D721Med (cell line): ENCODE results near the gene CARD19.

Source experiments
- DNase-seq: peaks from one replicate; pipeline ENCODE4 v3.0.0; 2011; ENCODE audit warnings: low spot score; ENCODE audit not compliant: insufficient read length
- FAIRE-seq: peaks from 2 replicates; lab custom pipeline; 2011; peaks lifted over from hg19 to GRCh38; lab: Jason Lieb, UNC
- TF ChIP-seq, protein P1 (sequence below): IDR thresholded peaks from 2 replicates; pipeline ENCODE4 v1.5.1; 2012; ENCODE audit warnings: mild to moderate bottlenecking, control low read depth; ENCODE audit not compliant: insufficient read depth; ENCODE audit errors: missing control alignments

CARD19 gene

DNA sequence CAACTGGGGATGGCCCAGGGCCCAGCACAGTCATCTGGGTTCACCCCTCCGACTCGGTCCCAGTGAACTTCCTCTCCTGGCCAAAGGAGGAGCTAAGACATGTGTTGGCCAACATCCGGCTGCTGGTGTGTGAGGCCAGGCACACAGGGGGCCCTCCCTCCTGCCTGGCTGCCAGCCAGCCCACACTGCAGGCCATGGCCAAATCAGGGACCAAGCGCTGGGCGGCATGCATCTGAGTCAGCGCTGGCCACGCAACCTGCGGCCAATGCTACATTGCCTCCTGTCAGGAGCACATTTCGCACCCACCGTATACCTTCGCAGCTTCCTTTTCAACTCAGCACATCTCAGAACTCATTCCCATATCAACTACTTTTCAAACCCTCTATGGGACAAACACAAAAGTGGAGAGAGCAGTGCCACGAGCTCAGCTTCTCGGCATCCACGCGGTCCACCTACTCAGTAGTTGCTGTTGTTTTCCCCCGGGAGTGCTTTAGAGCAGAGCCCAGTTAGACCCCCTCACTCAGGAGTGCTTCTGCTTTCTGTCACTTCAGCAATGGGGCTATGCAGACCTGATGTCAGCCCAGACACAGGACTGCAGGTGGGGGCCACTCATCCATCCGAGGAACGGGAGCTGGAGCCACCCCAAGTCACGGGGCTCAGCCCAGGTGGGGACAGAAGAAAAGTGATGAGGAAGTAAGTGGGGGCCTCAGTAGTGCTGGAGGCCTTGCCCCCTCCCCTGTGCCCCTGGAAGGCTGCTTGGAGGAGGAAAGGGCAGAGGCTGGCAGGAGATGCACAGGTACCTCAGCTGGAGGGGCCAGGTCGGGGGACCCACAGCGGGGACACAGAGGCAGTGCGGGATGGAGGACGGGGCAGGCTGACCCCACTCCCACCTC lies 24.2 kb downstream of the CARD19 start:
- FAIRE-seq (no peak), DNase-seq (peak; percentile 15)
- TF ChIP-seq, protein P1, sequence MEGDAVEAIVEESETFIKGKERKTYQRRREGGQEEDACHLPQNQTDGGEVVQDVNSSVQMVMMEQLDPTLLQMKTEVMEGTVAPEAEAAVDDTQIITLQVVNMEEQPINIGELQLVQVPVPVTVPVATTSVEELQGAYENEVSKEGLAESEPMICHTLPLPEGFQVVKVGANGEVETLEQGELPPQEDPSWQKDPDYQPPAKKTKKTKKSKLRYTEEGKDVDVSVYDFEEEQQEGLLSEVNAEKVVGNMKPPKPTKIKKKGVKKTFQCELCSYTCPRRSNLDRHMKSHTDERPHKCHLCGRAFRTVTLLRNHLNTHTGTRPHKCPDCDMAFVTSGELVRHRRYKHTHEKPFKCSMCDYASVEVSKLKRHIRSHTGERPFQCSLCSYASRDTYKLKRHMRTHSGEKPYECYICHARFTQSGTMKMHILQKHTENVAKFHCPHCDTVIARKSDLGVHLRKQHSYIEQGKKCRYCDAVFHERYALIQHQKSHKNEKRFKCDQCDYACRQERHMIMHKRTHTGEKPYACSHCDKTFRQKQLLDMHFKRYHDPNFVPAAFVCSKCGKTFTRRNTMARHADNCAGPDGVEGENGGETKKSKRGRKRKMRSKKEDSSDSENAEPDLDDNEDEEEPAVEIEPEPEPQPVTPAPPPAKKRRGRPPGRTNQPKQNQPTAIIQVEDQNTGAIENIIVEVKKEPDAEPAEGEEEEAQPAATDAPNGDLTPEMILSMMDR, result no peak

DNA sequence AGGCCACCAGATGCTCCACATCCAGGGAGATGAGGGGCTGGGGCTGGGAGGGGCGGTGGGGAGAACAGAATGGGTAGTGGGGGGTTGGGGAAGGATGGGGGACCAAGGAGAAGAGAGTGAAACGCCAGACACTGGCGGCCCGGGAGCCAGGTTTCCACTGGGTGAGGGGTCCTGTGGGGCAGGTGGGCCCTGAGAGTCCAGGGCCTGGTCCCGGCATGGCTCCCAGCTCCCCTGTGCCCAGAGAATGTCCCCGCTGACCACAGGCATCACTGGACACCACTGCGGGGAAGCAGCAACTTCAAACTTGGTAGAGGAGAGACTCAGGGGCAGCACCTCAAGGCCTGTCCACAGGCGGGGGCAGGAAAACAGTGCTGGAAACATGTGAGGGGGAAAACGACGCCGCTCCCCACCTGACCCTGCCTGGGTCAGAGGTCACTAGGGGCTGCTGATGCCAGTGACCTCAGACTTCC lies 24.9 kb downstream of the CARD19 start:
- DNase-seq, result peak; percentile 12
- FAIRE-seq, result no peak
- TF ChIP-seq, protein P1, result no peak

DNA sequence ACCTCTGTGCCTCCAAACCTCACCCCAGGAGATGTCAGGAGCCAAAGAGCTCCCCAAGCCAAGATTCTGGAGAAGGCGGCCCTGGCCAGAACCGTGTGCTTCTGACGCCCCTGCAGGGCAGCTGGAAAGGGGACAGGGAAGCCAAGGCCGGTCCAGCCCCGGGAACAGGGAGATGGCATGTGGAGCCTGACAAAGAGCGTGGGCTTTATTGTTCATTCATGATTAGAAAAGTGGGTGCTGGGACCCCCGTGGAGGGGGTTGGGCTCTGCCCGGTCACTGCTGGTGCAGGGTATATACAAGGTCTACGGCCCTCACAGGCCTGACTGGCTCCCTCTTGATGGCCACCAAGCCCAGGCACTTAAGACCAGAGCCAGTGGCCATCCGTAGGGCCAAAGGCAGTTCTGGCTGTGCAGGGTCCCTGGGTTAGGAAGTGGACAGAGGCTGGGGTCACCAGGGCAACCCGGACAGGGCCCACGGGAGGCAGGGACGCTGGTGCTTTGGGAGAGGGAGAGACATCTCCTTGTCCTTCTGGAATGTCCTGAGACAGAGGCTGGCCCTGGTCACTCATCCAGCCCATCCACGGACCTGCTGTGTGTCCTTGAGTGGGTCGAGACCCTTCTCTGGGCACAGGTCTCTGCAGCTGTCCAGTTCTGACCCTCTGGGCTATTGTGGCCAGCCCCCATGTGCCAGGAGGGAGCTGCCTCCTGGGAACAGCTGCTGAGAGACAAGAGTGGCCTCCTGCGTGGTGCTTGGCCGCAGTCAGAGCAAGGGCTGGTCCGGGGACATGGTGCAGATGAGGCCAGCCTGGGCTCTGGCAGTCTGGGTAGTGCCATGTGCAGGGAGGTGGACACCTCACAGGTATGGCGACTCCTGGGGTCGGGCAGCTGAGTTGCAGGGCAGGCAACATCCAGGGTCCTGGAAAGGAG lies 25.6 kb downstream of the CARD19 start:
- TF ChIP-seq, protein P1, result no peak
- FAIRE-seq (no peak), DNase-seq (peak; percentile 5)

DNA sequence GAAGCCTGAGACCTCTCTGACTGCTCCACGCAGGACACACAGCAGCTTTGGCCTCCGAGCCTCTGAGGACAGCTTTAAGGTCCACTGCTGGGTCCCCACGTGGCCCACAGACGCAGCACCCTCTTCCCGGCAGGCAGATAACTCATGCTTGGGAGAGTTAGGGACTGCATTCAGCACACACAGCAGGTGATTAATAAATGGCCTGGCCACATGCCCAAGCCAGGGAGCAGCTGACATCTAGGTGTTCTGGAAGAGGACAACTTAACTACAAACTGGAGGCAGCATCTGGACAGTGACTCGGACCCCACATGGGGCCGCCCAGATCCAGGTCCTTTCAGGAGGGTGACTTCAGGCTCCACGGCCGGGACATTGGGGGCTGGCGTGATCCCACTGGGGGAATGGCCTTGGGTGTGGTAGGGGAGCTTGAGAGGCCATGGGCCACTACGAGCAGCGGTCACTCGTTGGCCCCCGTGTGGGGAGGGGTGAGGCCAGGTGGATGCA lies 26.8 kb downstream of the CARD19 start:
- FAIRE-seq (no peak), DNase-seq (peak; percentile 7)
- TF ChIP-seq, protein P1, result no peak

DNA sequence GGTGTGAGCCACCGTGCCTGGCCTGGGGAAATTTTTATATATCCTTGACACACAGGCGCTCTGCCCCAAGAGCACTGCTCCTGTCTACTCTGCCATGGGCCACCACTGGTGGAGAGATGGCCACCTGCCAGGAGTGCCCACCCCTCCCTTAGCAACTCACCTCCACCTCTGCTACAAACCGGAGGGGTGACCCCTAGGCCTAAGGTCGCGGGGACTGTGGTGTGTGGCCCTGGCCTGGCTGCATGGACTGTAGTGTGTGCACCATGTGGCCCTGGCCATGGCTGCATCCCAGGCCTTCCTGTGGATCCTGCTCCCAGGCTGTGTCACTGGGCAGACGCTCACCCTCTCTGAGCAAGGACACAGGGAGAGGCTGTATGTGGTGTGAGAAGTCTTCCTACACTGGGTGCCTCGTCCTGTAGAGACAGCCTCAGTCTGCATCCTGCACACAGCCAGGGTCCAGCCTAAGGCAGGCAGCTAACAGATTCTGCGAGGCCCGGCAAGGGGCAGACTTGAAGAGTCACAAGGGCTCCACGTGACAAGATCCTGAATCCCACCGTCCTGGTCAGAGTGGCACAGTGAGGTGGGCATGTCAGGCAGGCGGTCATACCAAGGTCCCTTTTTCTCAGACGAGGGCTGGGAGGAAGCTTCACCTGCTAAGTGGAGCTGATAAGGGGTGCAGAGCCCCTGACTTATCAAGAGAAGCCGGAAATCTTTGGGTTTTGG lies 27.7 kb downstream of the CARD19 start:
- DNase-seq, result peak; percentile 7
- TF ChIP-seq, protein P1, result no peak
- no peak for FAIRE-seq

DNA sequence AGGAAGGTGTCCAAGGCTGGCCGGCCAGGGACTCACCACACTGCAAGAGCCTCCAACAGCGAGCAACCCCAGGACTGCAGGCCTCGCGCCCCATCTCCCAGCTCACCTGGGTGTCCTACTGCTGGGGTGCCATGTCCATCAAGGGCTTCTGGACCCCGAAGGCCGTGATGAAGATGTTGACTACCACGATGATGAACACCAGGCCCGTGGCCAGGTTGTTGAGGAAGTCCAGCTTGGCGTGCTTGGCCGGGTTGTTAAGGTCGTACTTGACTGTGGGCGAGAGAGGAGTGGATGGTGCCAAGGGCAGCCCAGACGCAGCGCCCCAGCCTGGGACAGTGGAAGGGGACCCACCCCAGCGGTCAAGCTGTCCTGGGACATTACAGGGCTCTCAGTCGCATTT lies 28.8 kb downstream of the CARD19 start:
- FAIRE-seq (no peak), DNase-seq (peak; percentile 11)
- TF ChIP-seq, protein P1, result no peak
